ENCODE measurements around the gene ALK.

DNA sequence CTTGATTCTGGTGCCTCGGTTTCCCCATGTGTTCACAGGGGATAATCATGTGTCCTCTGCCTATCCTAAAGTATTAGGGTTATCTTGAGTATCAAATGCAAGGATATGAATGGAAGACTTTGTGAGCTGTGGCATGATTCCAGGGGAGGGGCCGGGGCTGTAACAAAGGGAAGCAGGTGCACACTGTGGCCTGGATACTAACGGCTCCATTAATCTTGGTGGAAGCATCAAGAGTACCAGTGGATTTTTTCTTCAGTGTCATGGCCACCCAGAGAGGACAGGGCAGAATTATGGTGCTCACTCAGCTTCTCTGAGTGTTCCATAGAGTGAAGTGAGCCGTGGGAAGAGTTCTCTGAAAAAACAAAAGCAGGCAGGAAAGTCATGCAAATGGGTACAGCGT, 320.1 kb downstream of the ALK start:
- TF ChIP-seq, protein P1, sequence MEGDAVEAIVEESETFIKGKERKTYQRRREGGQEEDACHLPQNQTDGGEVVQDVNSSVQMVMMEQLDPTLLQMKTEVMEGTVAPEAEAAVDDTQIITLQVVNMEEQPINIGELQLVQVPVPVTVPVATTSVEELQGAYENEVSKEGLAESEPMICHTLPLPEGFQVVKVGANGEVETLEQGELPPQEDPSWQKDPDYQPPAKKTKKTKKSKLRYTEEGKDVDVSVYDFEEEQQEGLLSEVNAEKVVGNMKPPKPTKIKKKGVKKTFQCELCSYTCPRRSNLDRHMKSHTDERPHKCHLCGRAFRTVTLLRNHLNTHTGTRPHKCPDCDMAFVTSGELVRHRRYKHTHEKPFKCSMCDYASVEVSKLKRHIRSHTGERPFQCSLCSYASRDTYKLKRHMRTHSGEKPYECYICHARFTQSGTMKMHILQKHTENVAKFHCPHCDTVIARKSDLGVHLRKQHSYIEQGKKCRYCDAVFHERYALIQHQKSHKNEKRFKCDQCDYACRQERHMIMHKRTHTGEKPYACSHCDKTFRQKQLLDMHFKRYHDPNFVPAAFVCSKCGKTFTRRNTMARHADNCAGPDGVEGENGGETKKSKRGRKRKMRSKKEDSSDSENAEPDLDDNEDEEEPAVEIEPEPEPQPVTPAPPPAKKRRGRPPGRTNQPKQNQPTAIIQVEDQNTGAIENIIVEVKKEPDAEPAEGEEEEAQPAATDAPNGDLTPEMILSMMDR (IDR thresholded peaks at IDR 0.05) = no peak
- TF ChIP-seq POLR2A (IDR thresholded peaks at IDR 0.05) = no peak

Data from Peyer's patch (tissue), 4 donors.